Posterior cingulate gyrus (tissue), 11 donors: ENCODE measurements around the gene BRME1.

ENCODE experiments used
- DNase-seq, 10 donors: peaks; one replicate each; pipeline versions ENCODE4 v3.0.0 to v3.0.0-alpha.2; 2020 to 2021; ENCODE audit warnings: mixed read lengths in 3 of 10
- intact Hi-C: fragments of 100-400 bp; cut with DNase I; formaldehyde crosslinking; loops from one replicate; pipeline ENCODE4 v1.15.1; 2023

Gene BRME1

DNA sequence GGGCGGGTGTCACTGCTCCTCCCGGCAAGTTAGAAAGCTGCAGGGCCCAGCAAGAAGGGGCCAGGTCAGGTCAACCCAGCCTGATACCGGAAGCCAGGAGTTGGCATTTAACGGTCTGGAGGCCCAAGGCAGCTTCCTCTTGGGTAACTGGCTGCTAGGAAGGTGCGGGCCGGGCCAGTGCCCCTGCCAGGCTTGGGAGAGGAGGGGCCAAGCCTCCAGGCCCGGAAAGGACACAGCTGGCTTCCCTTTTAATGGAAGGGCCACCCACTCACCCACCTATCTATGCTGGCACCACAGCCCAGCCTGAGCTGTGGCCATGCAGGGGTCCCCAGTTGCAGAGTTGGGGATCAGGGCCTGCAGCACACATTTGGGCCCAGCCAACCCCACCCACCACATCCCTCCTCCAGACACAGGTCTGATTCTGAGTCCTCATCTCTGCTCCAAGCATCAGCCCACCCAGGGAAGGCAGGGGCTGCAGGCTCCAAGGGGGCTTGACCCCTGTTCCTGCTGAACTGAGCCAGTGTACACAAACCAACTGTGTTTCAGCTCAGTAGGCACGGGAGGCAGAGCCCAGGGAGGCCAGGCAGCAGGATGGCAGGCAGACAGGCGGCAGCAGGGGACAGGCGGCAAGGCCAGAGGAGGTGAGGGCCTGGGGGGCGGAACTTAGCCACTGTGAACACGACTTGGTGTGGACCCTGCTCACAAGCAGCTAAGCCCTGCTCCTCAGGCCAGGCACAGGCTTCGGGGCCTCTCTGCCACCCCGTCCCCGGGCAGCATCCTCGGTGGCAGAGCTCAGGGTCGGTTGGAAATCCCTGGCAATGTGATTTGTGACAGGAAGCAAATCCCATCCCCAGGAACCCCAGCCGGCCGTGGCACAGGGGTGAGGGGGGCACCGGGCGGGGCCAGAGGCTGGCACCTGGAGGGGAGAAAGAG lies 69.9 kb downstream of the BRME1 start:
- DNase-seq, result peak in 1 of 10 donors; percentile 84
- intact Hi-C loops, result no loop called here

GRCh38 chr19:13834244-13835069 lies 71.5 kb downstream of the BRME1 start:
- intact Hi-C loops, result no loop called here
- DNase-seq, result no peak

DNA sequence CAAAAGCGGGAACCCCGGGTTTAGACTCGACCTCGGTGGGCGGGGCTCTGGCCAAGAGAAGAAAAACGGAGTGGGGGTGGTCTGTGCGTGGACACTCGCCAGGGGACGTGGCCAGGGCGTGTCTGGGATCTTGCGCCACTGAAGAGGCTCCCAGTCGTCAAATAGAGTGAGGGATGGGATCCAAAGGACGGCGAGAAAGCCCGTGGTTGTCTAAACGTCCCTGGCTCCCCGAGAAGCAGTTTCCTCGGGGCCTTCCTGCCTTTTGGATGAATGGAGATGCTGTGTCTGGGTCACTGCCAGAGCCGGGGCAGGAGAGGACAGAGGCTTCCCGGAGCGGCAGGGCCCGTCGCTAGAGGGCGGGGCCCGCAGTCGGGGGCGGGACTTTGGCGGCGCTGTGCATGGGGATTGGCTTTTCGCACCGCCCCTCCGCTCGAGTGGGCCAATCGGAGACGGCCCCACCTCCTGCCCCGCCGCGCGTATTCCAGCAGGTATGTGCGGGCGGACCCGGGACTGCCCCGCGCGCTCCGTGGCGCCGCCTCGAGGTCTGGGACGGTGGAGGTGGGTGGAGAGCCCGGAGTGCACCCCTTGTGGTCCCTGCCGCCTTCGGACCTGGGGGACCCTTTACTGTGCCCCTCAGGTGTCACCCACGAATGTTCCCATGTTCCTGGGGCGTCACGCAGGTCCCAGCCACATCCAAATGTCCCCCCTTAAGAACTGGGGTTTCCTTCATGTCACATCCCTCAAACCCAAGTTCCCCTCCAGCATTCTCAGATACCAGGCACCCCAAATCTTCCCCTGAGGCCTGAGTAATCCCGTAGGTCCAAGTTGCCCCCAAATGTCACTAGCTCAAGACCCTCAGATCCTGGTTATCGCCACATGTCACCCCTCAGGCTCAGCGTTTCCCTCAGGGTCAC lies 72.3 kb downstream of the BRME1 start:
- intact Hi-C loops, result no loop called here
- DNase-seq, result peak; percentile 80 to 99 (median 92)
